Jurkat, Clone E6-1 (cell line): ENCODE measurements around the gene FAM185A.
"Not testable (repeated sequence)": the region's sequence is repeated elsewhere in the genome, so short reads cannot be mapped to it uniquely, and the experiment has no call there.

ENCODE experiments used
- DNase-seq: peaks from one replicate; pipeline ENCODE4 v3.0.0-alpha.2; 2011; ENCODE audit warnings: low read depth, low spot score
- H3K4me3 ChIP-seq: 2 replicates; pipeline ENCODE4 v1.5.1; 2011; ENCODE audit warnings: mild to moderate bottlenecking, low read length, control low read depth, moderate library complexity

The FAM185A gene

GRCh38 chr7:102821994-102822747, 73.4 kb downstream of the FAM185A start:
- DNase-seq = no peak
- no peak overlapping the region for H3K4me3 ChIP-seq

GRCh38 chr7:102823390-102824119, 74.8 kb downstream of the FAM185A start:
- H3K4me3 ChIP-seq = no peak overlapping the region
- DNase-seq = no peak

GRCh38 chr7:102828286-102828685, 79.5 kb downstream of the FAM185A start:
- no peak for DNase-seq
- no peak overlapping the region for H3K4me3 ChIP-seq

DNA sequence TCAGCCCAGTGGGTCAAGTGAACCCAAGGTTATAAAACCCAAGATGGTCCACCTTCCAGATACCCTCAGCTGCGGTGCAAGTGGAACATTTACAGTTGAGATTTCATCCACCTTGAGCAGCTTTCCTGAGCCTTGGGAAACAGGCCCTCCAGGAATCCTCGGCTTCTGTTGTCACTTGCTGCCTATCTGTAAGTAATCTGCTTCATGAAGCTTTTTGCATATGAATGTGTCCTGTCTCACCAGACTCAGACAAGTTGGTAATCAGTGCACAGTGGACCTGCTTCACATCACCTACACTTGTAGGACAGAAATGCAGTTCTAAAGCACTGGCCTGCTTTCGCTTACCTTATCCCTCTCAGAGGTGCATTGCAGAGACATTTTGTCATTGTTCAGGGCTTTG, 80.3 kb downstream of the FAM185A start:
- no peak for DNase-seq
- no peak overlapping the region for H3K4me3 ChIP-seq

- H3K4me3 ChIP-seq = no peak overlapping the region
- DNase-seq = no peak
Observed at GRCh38 chr7:102830197-102830596, 81.4 kb downstream of the FAM185A start.

- no peak for DNase-seq
- H3K4me3 ChIP-seq = no peak overlapping the region
Observed at GRCh38 chr7:102832674-102833073, 83.9 kb downstream of the FAM185A start.

- H3K4me3 ChIP-seq = no peak overlapping the region
- DNase-seq = no peak
Observed at GRCh38 chr7:102833343-102833742, 84.5 kb downstream of the FAM185A start.

DNA sequence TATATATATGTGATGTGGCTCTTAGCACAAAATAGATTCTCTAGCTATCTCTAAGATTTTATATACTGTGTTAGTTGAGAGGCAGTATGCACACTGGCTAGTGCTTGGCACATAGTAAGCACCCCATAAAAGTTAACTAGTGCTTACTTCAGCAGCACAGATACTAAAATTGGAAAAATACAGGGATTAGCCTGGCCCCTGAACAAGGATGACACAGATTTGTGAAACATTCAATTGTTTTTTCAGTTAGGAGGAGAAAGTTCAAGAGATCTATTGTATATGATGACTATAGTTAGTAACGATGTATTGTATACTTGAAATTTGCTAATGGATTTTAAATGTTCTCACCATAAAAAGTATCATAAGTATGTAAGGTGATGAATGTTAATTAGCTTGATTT, 85.7 kb downstream of the FAM185A start:
- DNase-seq = no peak
- no peak overlapping the region for H3K4me3 ChIP-seq

DNA sequence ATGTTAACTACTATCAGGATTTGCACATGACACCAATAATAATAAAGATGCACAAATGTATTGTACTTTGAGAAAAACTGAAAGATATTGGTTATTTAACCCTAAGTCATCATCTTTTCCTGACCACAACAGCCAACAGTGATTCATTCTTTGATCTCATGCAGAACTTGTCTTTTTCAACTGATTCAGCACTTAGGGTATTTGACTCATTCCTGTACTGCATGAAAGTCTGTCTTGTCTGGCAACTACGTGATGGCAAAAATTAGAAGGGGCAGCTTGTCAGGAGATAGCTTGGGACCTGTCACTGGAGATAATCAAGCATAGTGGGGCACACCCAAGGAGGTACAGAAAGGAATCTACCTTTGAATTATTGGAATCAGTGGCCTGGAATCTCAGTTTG, 86.2 kb downstream of the FAM185A start:
- no peak overlapping the region for H3K4me3 ChIP-seq
- no peak for DNase-seq

DNA sequence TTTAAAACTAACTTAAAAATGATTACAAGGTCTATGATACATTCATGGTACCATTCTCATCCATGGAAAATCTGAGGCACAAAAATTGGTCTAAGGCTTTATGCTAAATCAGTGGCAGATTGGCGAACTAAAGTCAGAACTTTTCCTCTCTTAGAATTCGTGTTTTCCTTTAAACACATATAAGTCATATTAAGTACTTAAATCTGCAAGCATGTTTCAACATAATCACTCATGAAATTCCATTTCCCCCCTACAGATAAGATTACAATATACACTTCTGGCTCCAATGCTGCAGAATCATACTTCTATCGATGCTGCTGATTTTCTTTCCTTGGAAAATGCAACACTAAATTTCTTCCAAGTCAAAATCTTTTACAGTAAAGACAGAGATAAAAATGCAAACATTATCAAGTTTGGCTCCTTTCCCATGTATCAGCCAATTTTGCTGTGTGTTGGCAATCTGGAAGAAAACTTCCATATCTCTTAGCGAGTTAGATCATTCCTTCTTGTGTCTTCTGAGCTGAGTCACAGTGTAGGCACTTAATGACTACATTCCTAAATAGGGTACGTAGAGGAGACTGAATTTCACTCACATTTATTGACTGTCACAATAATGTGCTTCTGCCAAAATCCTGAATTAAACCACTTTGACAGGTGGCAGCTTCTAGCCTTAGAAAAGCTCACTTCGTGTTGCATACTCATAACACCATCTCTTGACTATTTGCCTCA, 87.6 kb downstream of the FAM185A start:
- no peak overlapping the region for H3K4me3 ChIP-seq
- no peak for DNase-seq

- no peak for DNase-seq
- H3K4me3 ChIP-seq = no peak overlapping the region
Observed at GRCh38 chr7:102836977-102837376, 88.2 kb downstream of the FAM185A start.

DNA sequence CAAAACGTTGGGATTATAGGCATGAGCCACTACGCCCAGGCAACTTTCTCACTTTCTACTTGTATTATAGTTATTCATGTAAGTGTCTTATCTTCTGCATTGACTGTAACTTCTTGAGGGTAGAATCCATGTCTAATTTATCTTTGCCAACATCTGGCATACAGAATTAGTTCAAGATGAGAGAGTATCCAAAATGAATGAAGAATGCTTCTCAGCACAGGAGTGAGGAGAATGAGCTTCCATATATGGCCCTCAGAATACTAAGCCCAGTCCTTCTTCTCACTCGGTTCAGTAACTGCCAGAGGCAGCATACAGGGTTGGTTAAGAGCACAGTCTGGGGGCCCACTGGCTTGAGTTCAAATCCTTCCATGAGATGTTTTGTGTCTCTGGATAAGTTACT, 89.0 kb downstream of the FAM185A start:
- H3K4me3 ChIP-seq = no peak overlapping the region
- no peak for DNase-seq

GRCh38 chr7:102838572-102839101, 89.8 kb downstream of the FAM185A start:
- DNase-seq, H3K4me3 ChIP-seq: not testable (repeated sequence)

- H3K4me3 ChIP-seq = no peak overlapping the region
Observed at GRCh38 chr7:102840404-102840803, 91.6 kb downstream of the FAM185A start.

GRCh38 chr7:102841290-102841689, 92.5 kb downstream of the FAM185A start:
- no peak for DNase-seq
- H3K4me3 ChIP-seq = no peak overlapping the region

More at GRCh38 chr7:102840404-102840803, 91.6 kb downstream of the FAM185A start:
- DNase-seq = no peak

DNA sequence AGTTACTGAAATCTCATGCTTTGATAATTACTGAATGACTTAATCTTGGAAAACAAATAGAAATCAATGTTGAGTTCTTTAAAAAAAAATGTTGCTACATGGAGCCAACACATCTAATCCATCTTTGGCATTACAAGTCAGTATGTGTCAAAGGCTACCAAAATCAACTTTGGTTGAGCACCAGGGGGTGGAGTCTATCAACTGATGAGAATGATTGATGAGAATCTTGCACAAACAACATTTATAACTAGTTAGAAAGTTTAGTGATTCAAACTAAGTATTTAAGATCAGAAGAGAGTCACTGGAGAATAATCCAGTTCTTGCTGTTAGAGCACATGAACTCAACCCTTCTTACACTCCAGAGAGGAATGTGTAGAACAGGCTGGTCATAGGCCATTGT, 93.5 kb downstream of the FAM185A start:
- DNase-seq = no peak
- no peak overlapping the region for H3K4me3 ChIP-seq

GRCh38 chr7:102843850-102844249, 95.1 kb downstream of the FAM185A start:
- peak; percentile 41 for DNase-seq
- no peak overlapping the region for H3K4me3 ChIP-seq

DNA sequence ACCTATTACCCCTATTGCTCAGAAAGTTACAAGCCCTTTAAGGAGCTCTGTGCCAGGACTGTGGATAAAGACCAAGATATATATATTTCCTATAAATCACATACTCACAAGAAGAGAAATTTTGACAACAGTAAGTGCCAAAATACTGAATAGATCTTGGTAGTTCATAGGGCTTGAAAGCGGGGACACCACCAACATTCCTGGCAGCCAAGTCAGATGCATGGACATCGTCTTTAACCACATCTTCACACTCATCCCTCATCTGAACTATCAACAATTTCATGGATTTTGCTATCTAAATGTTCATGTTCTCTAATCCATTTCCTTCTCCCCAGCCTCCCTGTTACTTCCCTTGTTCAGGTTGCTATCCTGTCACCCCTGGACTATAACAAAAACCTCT, 96.5 kb downstream of the FAM185A start:
- no peak overlapping the region for H3K4me3 ChIP-seq
- DNase-seq = no peak

DNA sequence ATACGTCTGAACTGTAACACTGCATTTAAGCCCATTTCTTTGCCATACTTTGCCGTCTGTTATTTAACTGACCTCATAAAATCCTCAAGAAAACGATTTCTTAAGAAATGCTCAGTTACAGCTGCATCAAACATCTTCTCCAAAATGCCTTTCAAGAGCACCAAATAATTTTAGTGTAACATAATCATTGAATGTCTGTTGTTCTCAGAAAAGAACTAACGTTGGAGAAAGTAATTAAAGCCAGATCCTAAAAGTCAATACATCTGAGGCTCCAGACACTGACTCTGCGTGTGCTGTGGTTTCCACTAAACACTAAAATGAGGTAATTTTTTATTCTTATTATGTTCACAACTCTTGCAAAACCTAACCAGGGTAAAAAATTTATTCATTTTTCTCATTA, 100.3 kb downstream of the FAM185A start:
- H3K4me3 ChIP-seq = no peak overlapping the region

DNA sequence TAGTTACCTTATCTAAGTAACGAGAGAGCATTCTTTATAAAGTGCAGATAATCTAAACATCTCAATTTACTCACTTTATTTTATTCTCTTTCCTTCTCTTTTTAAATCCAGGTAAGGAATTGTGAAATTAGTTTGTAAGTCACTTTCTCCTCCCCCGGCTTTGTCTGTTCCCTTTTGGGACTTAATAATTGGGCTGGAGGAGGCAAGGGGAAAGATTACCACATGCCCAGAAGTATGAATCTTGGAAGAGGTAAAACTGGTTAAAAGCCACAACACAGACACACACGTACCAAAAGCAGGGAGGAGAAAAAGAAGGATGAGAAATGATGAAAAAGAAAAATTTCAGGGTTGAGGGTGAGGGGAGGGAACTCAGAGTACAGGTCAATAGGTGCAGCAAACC, 100.7 kb downstream of the FAM185A start:
- no peak overlapping the region for H3K4me3 ChIP-seq
- no peak for DNase-seq

More for the DNA sequence above, 100.3 kb downstream of the FAM185A start:
- DNase-seq = no peak
